Trophoblast cell (in vitro differentiated cells and primary cell): Measurements from ENCODE around the gene CPNE4.

Source experiments
- DNase-seq, 2 donors: peaks; one replicate each; pipeline ENCODE4 v3.0.0-alpha.2; 2016
- H2AFZ ChIP-seq: 2 replicates; pipeline ENCODE4 v1.6.1; 2013; ENCODE audit warnings: low read length, moderate library complexity, mild to moderate bottlenecking; ENCODE audit not compliant: insufficient read depth, poor library complexity
- H2AK5ac ChIP-seq: 2 replicates; pipeline ENCODE4 v1.6.1; 2013; ENCODE audit warnings: mild to moderate bottlenecking, low read length
- H2BK120ac ChIP-seq: 2 replicates; pipeline ENCODE4 v1.6.1; 2013; ENCODE audit warnings: low read length, mild to moderate bottlenecking, moderate library complexity; ENCODE audit not compliant: insufficient read depth, poor library complexity
- H2BK12ac ChIP-seq: 2 replicates; pipeline ENCODE4 v1.6.1; 2013; ENCODE audit warnings: mild to moderate bottlenecking, low read length, moderate library complexity
- H2BK5ac ChIP-seq: 2 replicates; pipeline ENCODE4 v1.6.1; 2013; ENCODE audit warnings: low read length, low read depth, moderate library complexity, mild to moderate bottlenecking; ENCODE audit not compliant: poor library complexity
- H3K14ac ChIP-seq: 2 replicates; pipeline ENCODE4 v1.6.1; 2013; ENCODE audit warnings: mild to moderate bottlenecking, low read length
- H3K18ac ChIP-seq: 2 replicates; pipeline ENCODE4 v1.6.1; 2013; ENCODE audit warnings: mild to moderate bottlenecking, low read length
- H3K23ac ChIP-seq: 2 replicates; pipeline ENCODE4 v1.6.1; 2013; ENCODE audit warnings: low read length
- H3K27ac ChIP-seq: 2 replicates; pipeline ENCODE4 v1.5.1; 2013; ENCODE audit warnings: low read depth, mild to moderate bottlenecking, inconsistent platforms, low read length, moderate library complexity
- H3K27me3 ChIP-seq: 2 replicates; pipeline ENCODE4 v1.6.1; 2013; ENCODE audit warnings: inconsistent platforms, mild to moderate bottlenecking, low read length, moderate library complexity; ENCODE audit not compliant: insufficient read depth
- H3K36me3 ChIP-seq, 2 experiments: 1 replicate in 1 of 2; 2 replicates in 1 of 2; pipeline ENCODE4 v1.6.1; 2013; ENCODE audit warnings: low read length in 2 of 2, mild to moderate bottlenecking in 2 of 2, moderate library complexity in 1 of 2; ENCODE audit not compliant: insufficient read depth in 2 of 2, control insufficient read depth in 1 of 2
- H3K4ac ChIP-seq: 2 replicates; pipeline ENCODE4 v1.6.1; 2013; ENCODE audit warnings: low read depth, mild to moderate bottlenecking, low read length, moderate library complexity
- H3K4me1 ChIP-seq, 2 experiments: 1 replicate in 1 of 2; 2 replicates in 1 of 2; pipeline ENCODE4 v1.6.1; 2013; ENCODE audit warnings: low read length in 2 of 2, mild to moderate bottlenecking in 2 of 2, moderate library complexity in 1 of 2; ENCODE audit not compliant: insufficient read depth in 2 of 2, control insufficient read depth in 1 of 2
- H3K4me2 ChIP-seq: 2 replicates; pipeline ENCODE4 v1.6.1; 2013; ENCODE audit warnings: inconsistent platforms, mild to moderate bottlenecking, low read length, moderate library complexity
- H3K4me3 ChIP-seq: 2 replicates; pipeline ENCODE4 v1.5.1; 2013; ENCODE audit warnings: mild to moderate bottlenecking, low read depth, low read length, inconsistent platforms
- H3K79me1 ChIP-seq: one replicate; pipeline ENCODE4 v1.6.1; 2013; ENCODE audit warnings: low read length
- H3K79me2 ChIP-seq: 2 replicates; pipeline ENCODE4 v1.6.1; 2013; ENCODE audit warnings: low read length, mild to moderate bottlenecking; ENCODE audit not compliant: control insufficient read depth, insufficient read depth, poor library complexity
- H3K9ac ChIP-seq: 2 replicates; pipeline ENCODE4 v1.6.1; 2013; ENCODE audit warnings: mild to moderate bottlenecking, low read length
- H3K9me3 ChIP-seq: 2 replicates; pipeline ENCODE4 v1.6.1; 2013; ENCODE audit warnings: low read depth, mild to moderate bottlenecking, control low read depth, inconsistent platforms, low read length; ENCODE audit not compliant: insufficient read depth
- H4K12ac ChIP-seq: 2 replicates; pipeline ENCODE4 v1.6.1; 2013; ENCODE audit warnings: low read depth, mild to moderate bottlenecking, low read length, moderate library complexity
- H4K8ac ChIP-seq: 2 replicates; pipeline ENCODE4 v1.6.1; 2013; ENCODE audit warnings: low read depth, mild to moderate bottlenecking, low read length, moderate library complexity
- H4K91ac ChIP-seq: one replicate; pipeline ENCODE4 v1.6.1; 2013; ENCODE audit warnings: low read depth, mild to moderate bottlenecking, low read length, moderate library complexity
- WGBS: extraction: QIAGEN DNeasy Blood & Tissue Kit; methylation state at CpG from one replicate; pipeline ENCODE4 v1.1.7; 2013; ENCODE audit warnings: missing lambda C conversion rate; ENCODE audit not compliant: insufficient read length, insufficient coverage; ENCODE audit errors: extremely low coverage; 5-methylcytosine and 5-hydroxymethylcytosine counted together

CPNE4 gene

DNA sequence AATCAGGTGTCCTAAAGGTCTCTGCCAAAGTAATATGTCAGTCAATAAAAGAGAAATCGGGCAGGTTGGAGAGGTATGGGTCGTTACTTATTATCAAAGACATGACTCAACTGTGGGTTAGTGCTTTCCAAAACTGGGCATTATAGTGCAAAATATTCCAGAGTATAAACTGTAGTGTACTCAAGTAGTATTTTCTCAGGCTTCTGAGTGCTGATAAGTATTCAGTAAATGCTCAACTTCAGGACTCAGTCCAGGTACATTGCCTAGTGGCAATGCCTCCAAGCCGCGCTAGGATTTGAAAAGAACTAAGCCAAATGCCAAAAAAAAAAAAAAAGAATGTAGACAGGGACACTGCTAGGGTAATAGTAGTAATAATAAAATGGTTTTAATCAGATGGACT lies 233.2 kb downstream of the CPNE4 start:
- Histone ChIP-seq H2BK12ac (no peak overlapping the region), H3K18ac (no peak overlapping the region), H3K9ac (no peak overlapping the region), H2BK5ac (no peak overlapping the region), H3K4ac (no peak overlapping the region), H2AFZ (no peak overlapping the region), H3K4me1 (no peaks in the 10 kb centered on the region), H3K4me2 (no peak overlapping the region), H3K79me2 (no peaks in the 10 kb centered on the region), H3K4me3 (no peak overlapping the region), H3K27ac (no peak overlapping the region), H3K27me3 (no peaks in the 10 kb centered on the region), H3K79me1 (no peaks in the 10 kb centered on the region), H3K23ac (no peak overlapping the region), H2BK120ac (no peak overlapping the region), H3K9me3 (no peaks in the 10 kb centered on the region), H4K91ac (no peak overlapping the region), H4K8ac (no peak overlapping the region), H3K14ac (no peak overlapping the region), H4K12ac (no peak overlapping the region), H2AK5ac (no peak overlapping the region), H3K36me3 (no peaks in the 10 kb centered on the region)
- WGBS: no CpG with 5 or more reads among the region's 4 CpGs
- DNase-seq: no peak

DNA sequence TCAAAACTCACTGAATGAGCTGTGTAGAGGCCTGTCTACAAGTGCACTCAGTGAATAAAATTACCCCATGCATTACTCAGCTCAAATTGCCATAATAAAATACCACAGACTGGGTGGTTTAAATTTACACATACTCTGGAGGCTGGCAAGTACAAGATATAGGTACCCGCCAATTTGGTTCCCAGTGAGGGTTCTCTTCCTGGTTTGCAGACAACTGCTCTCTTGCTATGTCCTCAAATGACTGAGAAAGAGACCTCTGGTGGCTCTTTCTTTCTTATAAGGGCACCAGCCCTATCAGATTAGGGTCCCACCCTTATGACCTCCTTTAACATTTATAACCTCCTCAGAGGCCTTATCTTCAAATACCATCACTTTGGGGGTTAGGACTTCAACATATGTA lies 237.0 kb downstream of the CPNE4 start:
- no peaks in the 10 kb centered on the region for H3K9me3 ChIP-seq
- H3K9ac ChIP-seq: no peak overlapping the region
- H4K91ac ChIP-seq: no peak overlapping the region
- no peak for DNase-seq
- H3K4me3 ChIP-seq: no peak overlapping the region
- no peaks in the 10 kb centered on the region for H3K79me1 ChIP-seq
- H2AFZ ChIP-seq: no peak overlapping the region
- H3K79me2 ChIP-seq: no peaks in the 10 kb centered on the region
- H2BK120ac ChIP-seq: no peak overlapping the region
- no peak overlapping the region for H3K23ac ChIP-seq
- no peak overlapping the region for H2AK5ac ChIP-seq
- H3K27me3 ChIP-seq: no peaks in the 10 kb centered on the region
- no peaks in the 10 kb centered on the region for H3K36me3 ChIP-seq
- no peak overlapping the region for H3K18ac ChIP-seq
- no CpG with 5 or more reads among the region's 1 CpG for WGBS
- no peak overlapping the region for H3K4me2 ChIP-seq
- no peak overlapping the region for H4K12ac ChIP-seq
- no peak overlapping the region for H3K4ac ChIP-seq
- no peak overlapping the region for H3K14ac ChIP-seq
- no peaks in the 10 kb centered on the region for H3K4me1 ChIP-seq
- no peak overlapping the region for H2BK12ac ChIP-seq
- H2BK5ac ChIP-seq: no peak overlapping the region
- H4K8ac ChIP-seq: no peak overlapping the region
- no peak overlapping the region for H3K27ac ChIP-seq

DNA sequence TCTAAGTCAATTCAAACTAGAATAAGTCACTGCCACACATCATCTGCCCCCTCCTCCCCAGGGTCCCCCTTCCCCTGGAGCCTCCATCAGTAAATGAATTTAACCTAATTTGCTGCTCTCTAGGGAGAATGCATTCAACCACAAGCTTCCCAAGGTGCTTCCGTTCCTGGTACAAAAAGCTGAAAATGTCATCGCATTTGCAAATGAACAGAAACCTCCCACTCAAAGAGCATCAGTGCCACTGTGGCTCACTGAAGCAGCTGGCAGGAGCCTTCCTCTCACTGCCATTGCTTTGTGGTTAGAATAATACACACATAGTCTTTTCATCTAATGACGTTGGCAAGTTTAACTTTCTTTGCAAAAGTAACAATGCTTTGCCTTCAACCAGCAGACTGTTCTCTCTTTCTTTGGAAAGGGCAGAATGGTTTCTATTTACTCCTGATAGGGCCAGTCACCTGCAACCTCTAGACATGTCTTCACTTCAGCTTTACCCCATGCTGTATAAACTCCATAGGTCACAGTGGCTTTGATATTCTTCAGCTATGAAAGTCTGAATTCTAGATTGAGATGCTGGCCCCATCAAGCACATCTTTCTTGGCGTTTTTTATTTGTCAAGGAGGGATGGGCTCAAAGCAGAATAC lies 238.1 kb downstream of the CPNE4 start:
- Histone ChIP-seq H3K18ac (no peak overlapping the region), H3K4me1 (no peaks in the 10 kb centered on the region), H2BK5ac (no peak overlapping the region), H2AK5ac (no peak overlapping the region), H3K4me3 (no peak overlapping the region), H3K9ac (no peak overlapping the region), H3K27ac (no peak overlapping the region), H3K14ac (no peak overlapping the region), H4K91ac (no peak overlapping the region), H4K8ac (no peak overlapping the region), H3K9me3 (no peaks in the 10 kb centered on the region), H4K12ac (no peak overlapping the region), H3K27me3 (no peaks in the 10 kb centered on the region), H2AFZ (no peak overlapping the region), H3K23ac (no peak overlapping the region), H3K4me2 (no peak overlapping the region), H2BK120ac (no peak overlapping the region), H3K79me2 (no peaks in the 10 kb centered on the region), H2BK12ac (no peak overlapping the region), H3K36me3 (no peaks in the 10 kb centered on the region), H3K79me1 (no peaks in the 10 kb centered on the region), H3K4ac (no peak overlapping the region)
- DNase-seq: no peak
- WGBS: no CpG with 5 or more reads among the region's 4 CpGs

DNA sequence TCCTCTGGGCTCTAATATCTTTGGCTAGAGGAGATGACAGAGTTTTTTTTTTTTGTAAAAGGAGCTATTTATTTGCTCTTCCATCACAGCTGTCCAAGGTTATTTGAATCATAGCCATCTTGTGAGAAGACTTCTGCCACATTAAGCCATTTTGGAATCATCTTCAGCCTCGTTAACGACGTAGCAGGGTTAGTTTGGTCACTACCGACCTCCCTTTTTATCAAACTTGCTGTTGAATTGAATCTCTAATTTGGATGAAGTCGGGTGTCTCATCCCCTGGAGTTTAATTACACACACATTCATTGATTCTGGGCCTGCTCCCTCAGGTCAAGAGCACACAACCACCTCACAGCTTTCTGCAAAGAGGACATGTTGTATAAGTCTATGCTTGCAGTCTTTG lies 238.7 kb downstream of the CPNE4 start:
- Histone ChIP-seq H2BK5ac (no peak overlapping the region), H3K79me2 (no peaks in the 10 kb centered on the region), H4K91ac (no peak overlapping the region), H3K9me3 (no peaks in the 10 kb centered on the region), H3K18ac (no peak overlapping the region), H2BK12ac (no peak overlapping the region), H3K4me3 (no peak overlapping the region), H3K23ac (no peak overlapping the region), H4K8ac (no peak overlapping the region), H3K14ac (no peak overlapping the region), H3K4me2 (no peak overlapping the region), H3K27me3 (no peaks in the 10 kb centered on the region), H3K4me1 (no peaks in the 10 kb centered on the region), H3K9ac (no peak overlapping the region), H2AK5ac (no peak overlapping the region), H3K4ac (no peak overlapping the region), H2BK120ac (no peak overlapping the region), H2AFZ (no peak overlapping the region), H3K27ac (no peak overlapping the region), H3K79me1 (no peaks in the 10 kb centered on the region), H4K12ac (no peak overlapping the region), H3K36me3 (no peaks in the 10 kb centered on the region)
- DNase-seq: no peak
- WGBS: no CpG with 5 or more reads among the region's 5 CpGs
